GM12878 (cell line): Measurements from ENCODE around the gene UBR2. TPM values are rescaled to one million over a fixed set of nuclear protein-coding genes. Genes with fewer than 3 reads are reported as not detected.

Experiments used
- BACH1 ChIP-seq: fragments of 450-650 bp; IDR thresholded peaks from 2 replicates; pipeline ENCODE4 v1.6.1; 2017; ENCODE audit warnings: mild to moderate bottlenecking, borderline replicate concordance
- ELK1 ChIP-seq: IDR thresholded peaks from 2 replicates; pipeline ENCODE4 v1.6.1; 2012; ENCODE audit warnings: low read depth, low read length, improper control_type of control experiment
- ESRRA ChIP-seq: IDR thresholded peaks from 2 replicates; pipeline ENCODE4 v1.6.1; 2012; ENCODE audit warnings: mild to moderate bottlenecking, low read length, improper control_type of control experiment
- ETV6 ChIP-seq, 2 experiments: fragments of 450-650 bp in 1 of 2; IDR thresholded peaks in 1 of 2; conservative IDR thresholded peaks in 1 of 2; 2 replicates each; pipeline ENCODE4 v1.6.1; 2014; ENCODE audit warnings: antibody characterized with exemption in 1 of 2, borderline replicate concordance in 1 of 2, low read depth in 1 of 2, mild to moderate bottlenecking in 1 of 2, moderate library complexity in 1 of 2
- PAX8 ChIP-seq: fragments of 450-650 bp; IDR thresholded peaks from 2 replicates; pipeline ENCODE4 v1.6.1; 2017; ENCODE audit warnings: mild to moderate bottlenecking, moderate library complexity
- RB1 ChIP-seq: fragments of 450-650 bp; formaldehyde crosslinking; IDR thresholded peaks from 2 replicates; pipeline ENCODE4 v1.6.1; 2017; ENCODE audit warnings: mild to moderate bottlenecking, borderline replicate concordance
- TCF3 ChIP-seq: IDR thresholded peaks from 2 replicates; pipeline ENCODE4 v1.6.1; 2012; ENCODE audit warnings: low read depth, mild to moderate bottlenecking, low read length, borderline replicate concordance; ENCODE audit not compliant: insufficient read depth
- ZBTB40 ChIP-seq: fragments of 450-650 bp; IDR thresholded peaks from 2 replicates; pipeline ENCODE4 v1.6.1; 2016; ENCODE audit warnings: mild to moderate bottlenecking, moderate library complexity, borderline replicate concordance
- polyA plus RNA-seq, 11 experiments: library from polyadenylated mRNA; depleted of rRNA in 4 of 11; unstranded in 6 of 11; stranded (reverse) in 5 of 11; fragments of >200 nt; fragmentation: Nextera tagmentation in 4 of 11; fragmentation: Illumina TruSeq in 1 of 11; extraction: Ambion mirVana in 4 of 11; extraction: Trizol in 1 of 11; gene quantifications; 1 replicate in 1 of 11; 2 replicates in 10 of 11; pipeline versions ENCODE4 v1.2.1 to v1.2.3, GENCODE V29; 2011 to 2016; ENCODE audit warnings: inconsistent platforms in 2 of 11, missing spikeins in 2 of 11, low read depth in 1 of 11
- total RNA-seq, 4 experiments: library from RNA; depleted of rRNA in 3 of 4; stranded (reverse); fragments of >200 nt in 3 of 4; fragmentation: Illumina TruSeq in 1 of 4; extraction: Trizol in 1 of 4; gene quantifications; 2 replicates each; pipeline versions ENCODE4 v1.2.1 to v1.2.3, GENCODE V29; 2013 to 2021
- TF ChIP-seq, protein P1 (sequence below): fragments of 450-650 bp; formaldehyde crosslinking; IDR thresholded peaks from 2 replicates; pipeline ENCODE4 v1.4.0; 2022; ENCODE audit warnings: mild to moderate bottlenecking, moderate library complexity

UBR2 gene
- total and polyA plus RNA-seq, 10 of the 15 experiments (the other 5 are each of a cell fraction or from before 2014, with no cell fraction given), result 2.3 to 18.4 (median 9.6) TPM

DNA sequence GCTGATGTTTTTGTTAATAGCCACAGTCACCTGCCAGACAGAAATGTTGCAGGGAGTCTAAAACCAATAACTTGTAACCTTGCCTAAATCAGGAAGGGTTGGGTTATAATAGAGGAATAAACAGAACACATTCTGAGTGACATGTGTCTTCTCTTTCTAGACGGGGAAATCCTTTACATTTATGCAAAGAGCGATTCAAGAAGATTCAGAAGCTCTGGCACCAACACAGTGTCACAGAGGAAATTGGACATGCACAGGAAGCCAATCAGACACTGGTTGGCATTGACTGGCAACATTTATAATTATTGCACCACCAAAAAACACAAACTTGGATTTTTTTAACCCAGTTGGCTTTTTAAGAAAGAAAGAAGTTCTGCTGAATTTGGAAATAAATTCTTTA lies 127.0 kb downstream of the UBR2 start (continued):
- TF ChIP-seq, protein P1, sequence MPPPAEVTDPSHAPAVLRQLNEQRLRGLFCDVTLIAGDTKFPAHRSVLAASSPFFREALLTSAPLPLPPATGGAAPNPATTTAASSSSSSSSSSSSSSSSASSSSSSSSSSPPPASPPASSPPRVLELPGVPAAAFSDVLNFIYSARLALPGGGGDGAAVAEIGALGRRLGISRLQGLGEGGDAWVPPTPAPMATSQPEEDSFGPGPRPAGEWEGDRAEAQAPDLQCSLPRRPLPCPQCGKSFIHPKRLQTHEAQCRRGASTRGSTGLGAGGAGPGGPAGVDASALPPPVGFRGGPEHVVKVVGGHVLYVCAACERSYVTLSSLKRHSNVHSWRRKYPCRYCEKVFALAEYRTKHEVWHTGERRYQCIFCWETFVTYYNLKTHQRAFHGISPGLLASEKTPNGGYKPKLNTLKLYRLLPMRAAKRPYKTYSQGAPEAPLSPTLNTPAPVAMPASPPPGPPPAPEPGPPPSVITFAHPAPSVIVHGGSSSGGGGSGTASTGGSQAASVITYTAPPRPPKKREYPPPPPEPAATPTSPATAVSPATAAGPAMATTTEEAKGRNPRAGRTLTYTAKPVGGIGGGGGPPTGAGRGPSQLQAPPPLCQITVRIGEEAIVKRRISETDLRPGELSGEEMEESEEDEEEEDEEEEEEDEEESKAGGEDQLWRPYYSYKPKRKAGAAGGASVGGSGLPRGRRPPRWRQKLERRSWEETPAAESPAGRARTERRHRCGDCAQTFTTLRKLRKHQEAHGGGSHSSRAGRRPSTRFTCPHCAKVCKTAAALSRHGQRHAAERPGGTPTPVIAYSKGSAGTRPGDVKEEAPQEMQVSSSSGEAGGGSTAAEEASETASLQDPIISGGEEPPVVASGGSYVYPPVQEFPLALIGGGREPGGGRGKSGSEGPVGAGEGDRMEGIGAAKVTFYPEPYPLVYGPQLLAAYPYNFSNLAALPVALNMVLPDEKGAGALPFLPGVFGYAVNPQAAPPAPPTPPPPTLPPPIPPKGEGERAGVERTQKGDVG (CRISPR knock-in tag), result no peak
- no peak for TF ChIP-seq RB1
- no peak for TF ChIP-seq BACH1
- no peak for TF ChIP-seq ELK1
- TF ChIP-seq ZBTB40, result no peak
- no peak for TF ChIP-seq ESRRA
- TF ChIP-seq ETV6 (conservative IDR thresholded peaks at IDR 0.05 in 1 of 2, IDR thresholded peaks at IDR 0.05 in 1 of 2; ENCODE audit: borderline replicate concordance in 1 of 2, low read depth in 1 of 2), result no peak
- TF ChIP-seq TCF3, result no peak
- TF ChIP-seq PAX8, result no peak
